Loucy (cell line): ENCODE measurements around the gene PIGN.

Experiments used
- H2AFZ ChIP-seq: fragments of 200-600 bp; sonication (generic); 2 replicates; pipeline ENCODE4 v1.6.0; 2016; ENCODE audit warnings: antibody characterized with exemption, mild to moderate bottlenecking, low read length, moderate library complexity
- H3F3A ChIP-seq: fragments of 200-600 bp; 2 replicates; pipeline ENCODE4 v1.6.0; 2016; ENCODE audit warnings: antibody characterized with exemption, low read depth, mild to moderate bottlenecking
- H3K27me3 ChIP-seq: fragments of 200-600 bp; sonication (generic); 2 replicates; pipeline ENCODE4 v1.6.1; 2014; ENCODE audit warnings: low read length, mild to moderate bottlenecking; ENCODE audit not compliant: insufficient read depth, poor library complexity, severe bottlenecking
- H3K36me3 ChIP-seq: fragments of 200-600 bp; sonication (generic); 2 replicates; pipeline ENCODE4 v1.6.1; 2016; ENCODE audit warnings: low read length; ENCODE audit not compliant: insufficient read depth
- H3K4me1 ChIP-seq: fragments of 200-600 bp; sonication (generic); 2 replicates; pipeline ENCODE4 v1.5.1; 2014; ENCODE audit warnings: low read length, mild to moderate bottlenecking; ENCODE audit not compliant: insufficient read depth, poor library complexity, severe bottlenecking
- H3K4me2 ChIP-seq: fragments of 200-600 bp; sonication (generic); 2 replicates; pipeline ENCODE4 v1.6.0; 2014; ENCODE audit warnings: antibody characterized with exemption, low read length, low read depth, mild to moderate bottlenecking; ENCODE audit not compliant: poor library complexity, severe bottlenecking
- H3K4me3 ChIP-seq: fragments of 200-600 bp; sonication (generic); 2 replicates; pipeline ENCODE4 v1.5.1; 2014; ENCODE audit warnings: low read length, mild to moderate bottlenecking, mixed read lengths; ENCODE audit not compliant: poor library complexity, severe bottlenecking
- H3K79me2 ChIP-seq: fragments of 200-600 bp; sonication (generic); 2 replicates; pipeline ENCODE4 v1.6.1; 2014; ENCODE audit warnings: low read length; ENCODE audit not compliant: insufficient read depth
- H3K9ac ChIP-seq: fragments of 200-600 bp; sonication (generic); 2 replicates; pipeline ENCODE4 v1.6.0; 2014; ENCODE audit warnings: mild to moderate bottlenecking, low read depth, low read length, moderate library complexity; ENCODE audit not compliant: poor library complexity, severe bottlenecking
- H3K9me2 ChIP-seq: fragments of 200-600 bp; sonication (generic); replicated peaks from 2 replicates; pipeline ENCODE4 v1.6.1; 2016; ENCODE audit warnings: low read depth, low read length, mixed read lengths
- H3K9me3 ChIP-seq: fragments of 200-600 bp; sonication (generic); 2 replicates; pipeline ENCODE4 v1.6.1; 2014; ENCODE audit warnings: mild to moderate bottlenecking, antibody characterized with exemption, low read length, low read depth; ENCODE audit not compliant: insufficient read depth
- H4K20me1 ChIP-seq: fragments of 200-600 bp; sonication (generic); 2 replicates; pipeline ENCODE4 v1.6.0; 2014; ENCODE audit warnings: antibody characterized with exemption, low read length, mild to moderate bottlenecking; ENCODE audit not compliant: insufficient read depth, poor library complexity, severe bottlenecking
- CTCF ChIP-seq: fragments of 200-600 bp; sonication (generic); conservative IDR thresholded peaks from 2 replicates; pipeline ENCODE4 v1.5.1; 2014; ENCODE audit warnings: mild to moderate bottlenecking, antibody characterized with exemption, low read length
- EZH2phosphoT487 ChIP-seq: fragments of 200-600 bp; IDR thresholded peaks from 2 replicates; pipeline ENCODE4 v1.6.1; 2018; ENCODE audit warnings: antibody characterized with exemption, mild to moderate bottlenecking, moderate library complexity, borderline replicate concordance

PIGN gene

GRCh38 chr18:62028715-62029114, 158.1 kb downstream of the PIGN start:
- H3K9me2 ChIP-seq, result no peaks in the 10 kb centered on the region
- H3K79me2 ChIP-seq, result no peaks in the 10 kb centered on the region
- no peak overlapping the region for H3K4me3 ChIP-seq
- H3K9me3 ChIP-seq, result no peaks in the 10 kb centered on the region
- H3K27me3 ChIP-seq, result no peaks in the 10 kb centered on the region
- H2AFZ ChIP-seq, result no peak overlapping the region
- H3K36me3 ChIP-seq, result no peaks in the 10 kb centered on the region
- no peak overlapping the region for H3K4me2 ChIP-seq
- H3K4me1 ChIP-seq, result peaks cover 16% of the 10 kb centered on the region
- TF ChIP-seq EZH2phosphoT487, result no peak
- no peak for TF ChIP-seq CTCF
- no peaks in the 10 kb centered on the region for H4K20me1 ChIP-seq
- no peak overlapping the region for H3K9ac ChIP-seq
- no peaks in the 10 kb centered on the region for H3F3A ChIP-seq

GRCh38 chr18:62027914-62028520, 158.8 kb downstream of the PIGN start:
- peaks cover 11% of the 10 kb centered on the region for H3K4me1 ChIP-seq
- no peak overlapping the region for H3K9ac ChIP-seq
- H3F3A ChIP-seq, result no peaks in the 10 kb centered on the region
- TF ChIP-seq CTCF (no peak), EZH2phosphoT487 (no peak)
- no peak overlapping the region for H2AFZ ChIP-seq
- H3K4me3 ChIP-seq, result no peak overlapping the region
- H3K36me3 ChIP-seq, result no peaks in the 10 kb centered on the region
- no peaks in the 10 kb centered on the region for H3K79me2 ChIP-seq
- no peaks in the 10 kb centered on the region for H3K9me3 ChIP-seq
- H3K27me3 ChIP-seq, result no peaks in the 10 kb centered on the region
- no peaks in the 10 kb centered on the region for H3K9me2 ChIP-seq
- H3K4me2 ChIP-seq, result no peak overlapping the region
- no peaks in the 10 kb centered on the region for H4K20me1 ChIP-seq

- no peaks in the 10 kb centered on the region for H3K27me3 ChIP-seq
- no peaks in the 10 kb centered on the region for H3K36me3 ChIP-seq
Observed at GRCh38 chr18:62026586-62026985, 160.3 kb downstream of the PIGN start.

More at GRCh38 chr18:62026586-62026985, 160.3 kb downstream of the PIGN start:
- TF ChIP-seq EZH2phosphoT487, result no peak
- no peak for TF ChIP-seq CTCF
- H3K9me3 ChIP-seq, result no peaks in the 10 kb centered on the region
- H3K9me2 ChIP-seq, result no peaks in the 10 kb centered on the region
- no peak overlapping the region for H3K4me2 ChIP-seq
- H3K4me1 ChIP-seq, result peaks cover 8% of the 10 kb centered on the region
- H4K20me1 ChIP-seq, result no peaks in the 10 kb centered on the region
- no peak overlapping the region for H2AFZ ChIP-seq
- no peaks in the 10 kb centered on the region for H3K79me2 ChIP-seq
- H3K4me3 ChIP-seq, result no peak overlapping the region
- H3K9ac ChIP-seq, result no peak overlapping the region
- H3F3A ChIP-seq, result no peaks in the 10 kb centered on the region
